Measurements from ENCODE around the gene DHX36. TPM values are rescaled to one million over a fixed set of nuclear protein-coding genes. Genes with fewer than 3 reads are reported as not detected.

DHX36 gene
- total and polyA plus RNA-seq, 12 donors, result 17.4 to 84.6 (median 43.1) TPM

GRCh38 chr3:154228561-154229216 lies 95.6 kb downstream of the DHX36 start:
- 80 to 89% (median 85%) methylated on average over 6 of the region's 6 CpGs for WGBS, 4 donors
- no peaks in the 10 kb centered on the region for H3K9me3 ChIP-seq (replicated peaks in 1 of 3)
- TF ChIP-seq CTCF (IDR thresholded peaks at IDR 0.05) (no peak), POLR2A (IDR thresholded peaks at IDR 0.05) (no peak)
- H3K36me3 ChIP-seq (replicated peaks in 1 of 2), result no peaks in the 10 kb centered on the region
- no peak overlapping the region for H3K4me3 ChIP-seq
- no peak for DNase-seq
- no peak overlapping the region for H3K27ac ChIP-seq
- no peaks in the 10 kb centered on the region for H3K4me1 ChIP-seq (replicated peaks in 1 of 2)
- H3K27me3 ChIP-seq, result no peaks in the 10 kb centered on the region
- intact Hi-C loops (cut with DNase I), result no loop called here

DNA sequence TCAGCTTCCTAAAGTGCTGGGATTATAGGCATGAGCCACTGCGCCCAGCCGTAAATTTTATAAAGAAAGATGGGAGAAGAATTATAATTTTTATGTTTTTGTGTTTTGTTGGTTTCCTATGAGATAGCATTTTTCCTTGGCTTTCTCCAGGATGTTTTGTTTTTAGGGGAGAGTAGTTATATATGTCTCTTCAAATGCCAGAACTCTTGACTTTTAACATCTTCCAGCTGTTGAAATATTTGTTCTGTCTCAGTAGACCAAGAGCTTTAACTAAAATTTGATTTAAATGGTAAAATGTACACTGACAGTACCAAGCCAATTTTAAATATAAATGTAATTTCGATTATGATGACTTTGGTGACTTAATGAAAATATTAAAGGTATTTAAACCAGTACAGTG lies 96.8 kb downstream of the DHX36 start:
- no peak for DNase-seq
- Histone ChIP-seq H3K27me3 (no peaks in the 10 kb centered on the region), H3K4me3 (no peak overlapping the region), H3K36me3 (replicated peaks in 1 of 2) (no peaks in the 10 kb centered on the region), H3K4me1 (replicated peaks in 1 of 2) (no peaks in the 10 kb centered on the region), H3K27ac (no peak overlapping the region), H3K9me3 (replicated peaks in 1 of 3) (no peaks in the 10 kb centered on the region)
- TF ChIP-seq POLR2A (IDR thresholded peaks at IDR 0.05) (no peak), CTCF (IDR thresholded peaks at IDR 0.05) (no peak)
- intact Hi-C loops (cut with DNase I), result no loop called here
- 71 to 87% (median 79%) methylated on average over 3 of the region's 3 CpGs for WGBS, 4 donors

DNA sequence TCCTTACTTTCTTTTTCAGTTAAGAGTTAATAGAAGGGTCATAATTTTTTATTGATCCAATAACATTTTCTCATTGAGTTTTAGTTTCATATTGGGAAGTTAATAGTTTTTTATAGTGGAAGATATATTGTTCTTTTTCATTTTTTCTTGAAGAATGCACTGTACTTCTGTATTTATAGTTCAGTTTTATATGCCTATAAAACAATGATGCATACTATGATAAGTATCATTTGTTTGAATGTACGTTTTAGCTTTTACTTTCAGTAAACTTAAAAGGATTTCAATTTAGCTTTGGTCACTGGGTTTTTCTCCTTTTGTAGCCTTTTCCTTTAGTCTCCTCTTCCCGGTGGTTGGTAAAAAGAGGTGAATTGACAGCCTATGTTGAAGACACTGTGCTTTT lies 98.8 kb downstream of the DHX36 start:
- intact Hi-C loops (cut with DNase I), result no loop called here
- Histone ChIP-seq H3K9me3 (replicated peaks in 1 of 3) (no peaks in the 10 kb centered on the region), H3K27ac (no peak overlapping the region)

DNA sequence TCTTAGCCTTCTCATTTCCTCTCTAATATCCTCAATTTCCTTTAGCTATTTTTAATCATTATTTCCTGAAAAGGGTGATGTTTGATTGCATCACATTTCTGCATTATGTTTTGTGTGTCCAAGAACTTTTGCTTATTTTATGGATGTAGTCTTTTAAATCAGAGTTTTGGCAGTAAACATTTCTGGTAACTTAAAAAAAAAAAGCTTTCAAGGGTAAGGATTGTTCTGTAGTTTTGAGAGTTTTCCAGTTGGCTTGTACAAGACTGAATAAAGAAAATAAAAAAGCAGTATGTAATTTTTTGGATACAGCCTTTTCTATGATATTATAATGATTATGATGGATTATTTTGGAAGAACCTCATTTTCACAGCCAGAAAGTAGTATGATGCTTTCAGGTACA lies 99.4 kb downstream of the DHX36 start:
- Histone ChIP-seq H3K27ac (no peak overlapping the region), H3K9me3 (replicated peaks in 1 of 3) (no peaks in the 10 kb centered on the region), H3K36me3 (replicated peaks in 1 of 2) (no peaks in the 10 kb centered on the region), H3K4me1 (replicated peaks in 1 of 2) (no peaks in the 10 kb centered on the region), H3K27me3 (no peaks in the 10 kb centered on the region), H3K4me3 (no peak overlapping the region)
- no peak for TF ChIP-seq POLR2A (IDR thresholded peaks at IDR 0.05)
- no peak for TF ChIP-seq CTCF (IDR thresholded peaks at IDR 0.05)
- intact Hi-C loops (cut with DNase I), result no loop called here
- no peak for DNase-seq

More for the DNA sequence above, 98.8 kb downstream of the DHX36 start:
- H3K27me3 ChIP-seq, result no peaks in the 10 kb centered on the region
- TF ChIP-seq POLR2A (IDR thresholded peaks at IDR 0.05) (no peak), CTCF (IDR thresholded peaks at IDR 0.05) (no peak)
- no peak for DNase-seq
- H3K4me3 ChIP-seq, result no peak overlapping the region
- WGBS, 4 donors, result 79 to 84% (median 80%) methylated on average over 2 of the region's 2 CpGs
- H3K36me3 ChIP-seq (replicated peaks in 1 of 2), result no peaks in the 10 kb centered on the region
- H3K4me1 ChIP-seq (replicated peaks in 1 of 2), result no peaks in the 10 kb centered on the region

Data from adrenal gland (tissue), 12 donors.